Right renal cortex interstitium (tissue), 3 donors: ENCODE data around the gene GRAMD1B. TPM values are rescaled to one million over a fixed set of nuclear protein-coding genes. Genes with fewer than 3 reads are reported as not detected.

Source experiments
- DNase-seq, 3 donors: peaks; one replicate each; pipeline ENCODE4 v3.0.0-alpha.2; 2013; ENCODE audit warnings: low read depth in 3 of 3, low spot score in 2 of 3
- polyA plus RNA-seq, 3 donors: library from polyadenylated mRNA; unstranded; fragments of 120-200 nt; gene quantifications; one replicate each; pipeline ENCODE4 v1.2.1, GENCODE V29; 2013; ENCODE audit not compliant: insufficient read length in 3 of 3

GRAMD1B gene
- polyA plus RNA-seq, 3 donors: 9.7 to 12.1 (median 11.3) TPM

DNA sequence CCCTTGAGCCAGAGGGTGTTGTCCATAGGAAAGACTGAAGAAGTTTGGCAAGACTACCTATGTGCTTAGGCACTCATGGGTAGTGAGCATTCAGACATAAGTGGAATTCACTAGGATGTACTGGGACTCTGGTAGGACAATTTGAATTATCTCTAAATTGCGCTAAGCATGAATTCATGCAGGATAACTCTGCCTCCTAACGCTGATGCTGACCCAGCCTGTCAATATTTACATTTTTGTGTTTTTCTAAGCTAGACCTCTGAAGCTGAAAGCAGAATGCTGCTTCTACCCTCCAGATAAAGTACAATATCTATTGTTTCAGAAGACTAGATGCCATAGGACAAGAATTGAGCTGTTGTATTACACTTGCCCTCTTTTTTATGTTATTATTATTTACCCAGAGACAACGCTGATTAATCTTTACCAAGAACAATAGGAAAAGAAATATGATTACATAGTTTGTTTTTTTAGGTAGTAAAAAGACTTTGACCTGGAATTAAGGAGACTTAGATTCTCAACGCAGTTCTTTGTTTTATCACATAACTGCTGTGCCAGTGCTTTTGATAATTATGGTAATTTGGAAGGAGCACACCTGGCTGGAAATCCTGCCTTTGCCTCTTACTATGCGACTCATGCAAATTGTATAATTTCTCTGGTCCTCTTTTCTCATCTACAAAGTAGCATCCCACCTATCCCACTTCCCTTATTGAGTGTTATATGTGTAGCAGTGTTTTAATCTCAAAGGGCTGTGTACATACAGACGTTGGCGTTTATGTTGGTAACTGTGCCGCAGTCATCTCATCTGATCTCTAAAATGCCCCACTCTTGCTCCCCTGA, 21.2 kb upstream of the GRAMD1B start:
- no peak for DNase-seq

DNA sequence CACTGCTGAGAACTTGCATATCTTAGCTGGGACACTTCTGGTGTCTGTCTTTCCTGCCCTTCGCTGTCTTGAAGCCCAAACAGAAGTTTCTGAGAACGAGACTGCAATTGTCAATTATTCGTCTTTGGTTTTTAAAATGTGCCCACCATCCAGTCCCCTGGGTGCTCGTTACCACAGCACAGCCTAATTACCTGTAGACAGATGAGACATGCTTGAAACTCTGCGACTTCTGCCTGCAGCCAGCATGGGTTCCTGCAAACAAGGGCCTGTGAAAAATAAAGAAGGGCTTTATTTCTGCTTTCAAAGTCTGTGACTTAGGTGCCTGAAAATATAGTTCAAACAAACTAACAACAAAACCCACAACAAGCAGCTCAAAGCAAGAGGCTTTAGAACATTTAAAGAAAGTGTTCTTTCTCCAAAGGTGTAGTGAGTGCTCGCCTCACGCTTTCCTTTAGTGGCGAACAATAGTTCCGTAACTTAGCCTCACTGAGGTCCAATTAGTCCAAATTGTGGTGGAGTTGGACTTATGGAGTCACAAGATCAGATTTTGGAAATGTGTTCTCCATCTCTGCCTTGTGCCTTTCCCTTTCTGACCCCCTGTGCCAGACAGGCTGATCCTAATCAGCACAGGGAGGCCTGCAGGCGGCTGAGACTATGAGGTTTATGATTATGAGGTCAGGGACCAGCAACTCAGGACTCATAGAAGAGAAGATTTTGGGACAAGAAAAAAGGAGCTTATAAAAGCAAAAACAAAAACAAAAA, 20.4 kb upstream of the GRAMD1B start:
- no peak for DNase-seq

DNA sequence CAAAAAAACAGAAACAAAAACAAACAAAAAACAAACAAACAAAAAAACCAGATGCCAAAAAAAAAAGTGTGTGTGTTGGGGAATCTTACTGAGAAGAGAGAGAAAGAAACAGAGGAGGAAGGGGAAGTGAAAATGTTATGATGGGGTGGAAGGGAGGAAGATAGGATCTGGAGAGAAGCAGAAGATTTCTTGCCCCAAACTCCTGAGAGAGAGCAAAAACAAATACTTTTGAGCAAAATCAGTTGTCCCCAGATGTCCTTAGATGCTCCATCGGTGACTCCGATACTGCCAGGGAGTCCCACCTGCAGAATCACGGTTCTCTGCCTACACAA, 19.9 kb upstream of the GRAMD1B start:
- DNase-seq: no peak

DNA sequence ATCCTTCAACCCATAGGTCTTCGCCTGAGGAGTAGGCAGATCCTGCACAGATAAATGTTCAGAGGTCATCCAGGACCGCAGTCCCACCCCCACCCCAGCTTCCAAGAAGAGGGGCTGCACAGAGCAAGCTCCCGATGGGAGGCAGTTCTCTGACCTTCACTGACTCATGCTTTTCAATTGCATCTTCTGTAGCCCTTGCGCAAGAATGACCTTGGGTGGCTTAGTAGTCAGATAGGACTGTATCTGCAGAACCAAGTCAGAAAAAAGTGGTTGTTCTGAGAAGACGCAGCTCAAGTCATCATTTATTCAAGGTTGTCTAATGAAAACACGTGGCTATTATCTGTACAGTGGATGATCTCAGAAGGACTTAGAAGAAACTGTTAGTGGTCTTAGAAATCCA, 16.4 kb upstream of the GRAMD1B start:
- no peak for DNase-seq

DNA sequence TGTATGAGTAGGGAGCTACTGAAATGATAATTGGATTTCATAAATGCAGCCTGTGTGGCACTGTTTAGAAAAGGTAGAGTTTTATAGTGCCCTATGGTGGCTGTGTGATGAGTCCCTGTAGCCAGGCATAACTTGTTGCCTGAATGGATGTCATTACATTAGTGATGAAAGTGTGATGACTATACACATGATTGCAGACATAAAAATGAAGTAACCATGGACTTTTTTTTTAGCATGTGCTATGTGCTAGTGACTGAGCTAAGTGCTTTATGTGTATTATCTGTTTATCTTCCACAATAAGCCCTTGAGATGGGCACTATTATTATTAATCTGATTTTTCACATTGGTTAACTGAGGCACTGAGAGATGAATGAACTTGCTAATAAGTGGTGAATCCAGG, 13.5 kb upstream of the GRAMD1B start:
- DNase-seq: no peak

DNA sequence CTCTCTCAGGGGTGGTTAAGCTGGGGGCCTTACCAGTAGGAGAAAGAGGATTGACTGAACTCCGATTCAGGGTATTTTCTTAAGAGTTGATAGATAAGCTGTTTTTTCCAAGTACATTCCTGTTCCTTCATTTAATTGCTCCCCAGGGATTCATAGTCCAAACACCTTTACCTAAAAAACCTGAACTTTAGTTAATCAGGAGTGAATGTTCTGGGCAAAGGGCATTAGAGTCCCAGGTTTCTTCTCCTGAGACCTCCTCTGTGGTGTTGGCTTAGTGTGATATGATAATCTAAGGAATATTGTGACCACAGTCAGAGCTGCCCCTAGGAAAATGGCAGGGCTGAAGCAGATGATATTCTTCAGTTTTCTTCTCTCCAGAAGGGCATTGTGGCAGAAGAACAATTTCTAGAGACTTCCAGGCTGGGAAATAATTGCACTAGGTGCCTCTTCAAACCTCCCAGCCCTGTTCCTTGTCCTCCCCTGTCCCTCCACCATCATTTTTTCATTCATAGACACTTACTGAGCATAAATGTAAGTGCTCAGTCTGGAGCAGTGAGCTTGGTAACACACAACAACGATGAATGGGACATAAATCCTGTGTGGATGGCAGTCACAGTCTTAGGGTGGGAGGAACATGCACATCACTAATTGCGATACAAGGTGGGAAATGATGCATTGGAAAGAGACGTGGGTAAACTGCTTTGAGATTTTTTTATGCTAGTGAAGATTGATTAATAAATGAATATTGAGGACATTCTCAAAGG, 11.5 kb upstream of the GRAMD1B start:
- no peak for DNase-seq

DNA sequence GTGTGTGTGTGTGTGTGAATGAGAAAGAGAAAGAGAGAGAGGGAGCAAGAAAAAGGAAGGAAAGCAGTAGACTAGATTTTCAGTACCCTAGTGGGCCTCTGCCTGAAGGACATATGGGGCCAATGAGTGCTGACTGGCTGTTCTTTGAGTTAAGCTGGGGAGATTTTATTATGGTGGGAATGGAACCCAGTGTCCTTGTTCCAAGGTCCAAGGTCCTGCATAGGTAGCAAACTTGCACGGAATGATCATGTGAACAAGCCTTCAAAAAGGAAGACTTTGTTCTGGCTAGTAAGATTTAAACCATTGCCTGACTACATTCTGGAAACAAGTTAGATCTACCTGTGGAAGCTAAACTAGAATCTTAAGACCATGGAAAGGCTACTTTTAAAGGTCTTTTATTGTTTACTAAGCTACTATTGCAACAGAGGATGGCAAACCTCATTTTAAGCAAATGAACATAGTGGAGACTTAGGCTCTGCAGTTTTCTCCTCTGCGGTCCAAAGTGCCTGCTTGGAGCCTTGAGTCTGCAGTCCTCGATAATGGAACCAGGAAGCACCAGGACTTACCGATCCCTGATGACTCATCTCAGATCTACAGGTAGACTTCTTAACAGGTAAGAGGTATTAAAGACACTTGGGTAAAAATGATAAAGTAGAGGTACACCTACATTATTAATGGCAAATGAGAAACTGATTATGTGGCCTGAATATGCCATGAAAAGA, 10.2 kb upstream of the GRAMD1B start:
- no peak for DNase-seq

DNA sequence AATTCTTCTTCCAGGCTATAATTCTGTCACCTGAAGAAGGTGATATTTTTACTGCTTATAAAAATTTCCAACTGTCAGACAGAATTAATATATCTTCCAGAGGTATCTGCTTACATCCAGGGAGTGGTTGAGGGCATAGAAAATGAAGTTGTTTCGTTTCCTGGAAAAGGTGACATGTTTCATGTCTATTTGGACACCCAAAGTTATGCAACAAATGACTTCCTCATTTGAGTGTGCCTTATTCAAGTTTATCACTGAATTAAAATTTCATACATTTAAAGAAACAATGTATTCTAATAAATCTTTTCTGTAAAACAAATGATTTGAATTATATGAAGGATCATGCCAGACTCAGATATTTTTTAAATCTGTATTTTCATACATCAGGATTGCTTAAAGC, 8.5 kb upstream of the GRAMD1B start:
- no peak for DNase-seq

DNA sequence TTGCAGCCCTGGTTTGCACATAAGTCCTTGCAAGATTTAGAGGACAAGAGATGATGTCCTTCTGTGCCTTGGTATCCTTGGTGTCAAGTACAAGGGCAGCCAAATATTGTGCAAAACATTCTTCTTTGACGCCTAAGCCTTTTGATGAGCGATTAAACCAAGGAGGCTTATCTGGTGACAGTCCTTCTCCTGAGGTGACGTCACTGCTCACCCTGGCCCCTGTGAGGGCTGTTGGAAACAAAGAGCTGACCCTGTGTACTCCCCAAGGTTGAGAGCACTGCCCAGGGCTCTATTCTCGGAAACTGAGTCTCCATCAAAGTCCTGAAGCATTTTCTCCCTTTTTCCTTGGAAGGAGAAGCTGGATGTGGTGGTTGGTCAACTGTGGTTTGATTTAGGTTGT, 4.7 kb upstream of the GRAMD1B start:
- no peak for DNase-seq

DNA sequence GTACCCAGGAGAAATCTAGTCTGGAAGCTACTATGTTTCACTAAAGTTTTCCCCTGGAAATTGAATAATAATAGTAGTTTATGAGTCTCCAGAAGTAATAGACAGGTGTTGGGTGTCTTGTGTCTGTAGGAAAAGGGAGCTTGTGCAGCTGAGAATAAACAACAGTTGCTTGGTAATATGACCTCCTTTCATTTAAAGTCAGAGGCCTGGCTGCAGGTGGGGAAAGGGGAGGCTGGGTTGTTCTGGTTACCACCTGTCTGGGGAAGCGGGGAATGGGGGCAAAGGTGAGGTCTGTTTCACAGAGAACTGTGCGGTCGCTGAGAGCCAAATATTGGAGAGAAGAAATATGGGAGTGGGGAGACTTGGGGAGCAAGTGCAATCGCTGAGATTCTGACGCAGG, 3.3 kb upstream of the GRAMD1B start:
- DNase-seq: no peak

DNA sequence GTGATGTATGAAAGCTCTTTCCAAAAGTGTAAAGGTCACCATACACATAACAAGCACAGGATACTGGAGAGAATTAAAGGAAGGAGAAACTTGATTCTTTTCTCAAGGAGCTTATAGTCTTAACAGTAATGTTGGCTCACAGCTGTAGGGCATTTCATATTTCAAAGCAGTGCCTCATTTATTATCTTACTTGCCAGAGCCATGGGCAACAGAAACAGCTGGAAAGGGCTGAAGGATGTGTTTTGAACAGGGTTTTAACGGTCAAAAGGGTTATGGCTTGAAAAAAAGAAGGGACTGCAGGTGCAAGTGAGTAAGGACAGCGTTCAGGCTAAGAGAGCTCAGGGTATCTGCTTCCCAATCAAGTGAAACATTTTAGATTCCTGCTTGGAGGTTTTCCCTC, 2.7 kb upstream of the GRAMD1B start:
- no peak for DNase-seq

DNA sequence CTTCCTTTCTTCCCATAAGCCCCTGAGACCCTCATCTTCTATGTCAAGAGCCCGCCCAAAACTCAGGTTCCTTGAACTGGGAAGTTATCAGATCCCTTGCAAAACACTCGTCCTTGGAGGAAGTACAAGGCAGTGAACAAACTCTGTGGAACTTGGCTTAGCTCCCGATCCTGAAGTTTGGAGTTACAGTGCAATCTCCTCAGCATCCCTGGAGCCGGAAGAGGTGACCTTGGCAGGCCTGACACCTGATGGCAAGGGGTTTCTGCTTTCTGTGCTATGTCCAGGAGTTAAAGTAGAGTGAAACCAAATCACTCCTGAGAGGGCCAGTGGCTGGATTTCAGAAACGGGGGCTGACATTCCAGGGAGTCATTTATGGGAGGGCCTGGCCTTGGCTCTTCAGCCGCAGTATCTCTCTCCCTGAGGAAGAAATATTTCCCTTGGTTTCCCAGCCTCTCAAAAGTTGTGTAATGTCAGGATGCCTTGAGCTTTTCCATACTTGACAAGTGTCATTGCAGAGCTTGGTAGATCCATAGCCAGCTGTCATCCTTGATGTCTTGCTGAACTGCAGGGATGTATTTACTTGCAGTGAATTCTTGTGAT, 1.9 kb upstream of the GRAMD1B start:
- no peak for DNase-seq

DNA sequence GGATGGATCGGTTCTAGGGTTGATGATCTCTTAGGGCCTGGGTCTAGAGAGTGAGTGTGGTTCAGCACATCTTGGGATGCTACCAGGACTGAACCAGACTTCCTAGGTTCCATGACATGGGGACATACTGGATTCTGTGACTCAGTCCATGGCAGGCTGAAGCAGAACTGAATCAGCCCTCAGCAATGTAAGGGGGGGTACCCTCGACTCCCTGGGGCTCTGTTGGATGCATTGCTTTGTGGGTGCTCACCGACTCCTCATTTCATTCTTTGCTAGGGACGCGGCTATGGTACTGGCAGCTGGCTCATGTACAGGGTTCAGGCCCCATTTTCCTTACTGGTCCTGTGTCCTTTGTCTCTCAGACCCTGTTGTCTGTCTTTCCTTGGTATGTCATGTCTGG, 733 bp upstream of the GRAMD1B start:
- DNase-seq: no peak

DNA sequence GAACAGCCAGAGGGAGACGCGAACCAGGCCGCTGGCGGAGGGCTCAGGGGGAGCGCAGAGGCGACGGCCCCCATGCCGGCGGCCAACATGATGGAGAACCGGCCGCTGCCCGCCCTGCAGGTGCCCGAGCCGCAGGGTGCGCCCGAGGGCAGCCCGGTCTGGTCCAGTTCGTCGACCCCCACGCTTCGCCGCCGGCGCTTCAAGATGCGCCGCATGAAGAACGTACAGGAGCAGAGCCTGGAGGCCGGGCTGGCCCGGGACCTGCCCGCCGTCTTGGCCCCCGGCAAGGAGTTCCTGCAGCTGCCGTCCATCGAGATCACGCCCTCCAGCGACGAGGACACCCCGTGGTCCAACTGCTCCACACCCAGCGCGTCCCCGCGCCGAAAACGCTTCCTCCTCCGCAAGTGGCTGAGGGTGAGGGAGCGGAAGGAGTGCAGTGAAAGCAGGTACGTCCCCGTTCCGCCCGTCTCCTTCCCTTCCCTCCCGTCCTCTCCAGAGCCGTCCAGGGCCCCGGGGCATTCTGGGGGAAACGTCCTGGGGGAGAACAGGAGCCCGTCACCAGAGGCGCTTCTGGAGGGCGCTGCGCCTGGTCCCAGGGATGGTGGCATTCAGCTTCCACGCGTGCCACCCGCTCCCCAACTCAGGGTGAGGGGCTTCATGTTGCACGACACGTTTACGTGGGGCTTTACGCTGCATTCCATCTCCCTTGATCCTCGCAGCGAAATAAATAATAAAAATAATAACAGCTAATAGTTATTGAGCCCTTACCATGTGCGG, 840 bp downstream of the GRAMD1B start:
- peak in 1 of 3 donors; percentile 41 for DNase-seq

DNA sequence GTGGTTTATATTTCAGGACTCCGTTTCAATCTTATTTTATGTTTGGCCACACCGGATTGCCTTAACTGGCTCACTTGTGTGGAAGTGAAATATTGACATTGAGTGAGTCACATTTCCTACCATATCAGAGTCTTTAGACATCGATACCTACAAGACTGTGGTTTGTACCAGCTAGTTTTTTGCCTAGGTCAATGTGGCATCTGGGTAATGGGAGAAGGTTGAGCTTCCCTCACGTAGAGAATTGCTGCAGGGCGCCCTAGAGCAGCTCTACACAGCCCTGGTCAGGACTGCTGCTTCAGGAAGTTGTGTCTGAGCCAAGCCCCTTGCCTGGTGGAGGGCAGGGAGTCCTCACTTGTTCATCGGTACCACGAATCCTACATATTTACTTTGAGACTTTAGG, 1.6 kb downstream of the GRAMD1B start:
- no peak for DNase-seq

DNA sequence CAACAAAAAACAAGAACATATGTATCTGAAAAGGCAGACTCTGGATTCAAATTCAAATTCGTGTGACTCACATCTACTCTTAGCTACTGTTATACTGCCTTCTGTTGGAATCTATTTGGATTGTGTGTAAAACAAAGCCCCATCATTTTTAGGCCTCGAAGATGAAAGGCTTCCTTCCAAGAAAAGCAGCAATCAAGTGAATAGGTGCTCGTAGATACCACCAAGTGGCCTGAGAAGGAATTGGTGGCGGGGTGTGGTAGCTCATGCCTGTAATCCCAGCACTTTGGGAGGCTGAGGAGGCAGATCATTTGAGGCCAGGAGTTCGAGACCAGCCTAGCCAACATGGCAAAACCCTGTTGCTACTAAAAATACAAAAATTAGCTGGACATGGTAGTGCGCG, 4.2 kb downstream of the GRAMD1B start:
- no peak for DNase-seq

DNA sequence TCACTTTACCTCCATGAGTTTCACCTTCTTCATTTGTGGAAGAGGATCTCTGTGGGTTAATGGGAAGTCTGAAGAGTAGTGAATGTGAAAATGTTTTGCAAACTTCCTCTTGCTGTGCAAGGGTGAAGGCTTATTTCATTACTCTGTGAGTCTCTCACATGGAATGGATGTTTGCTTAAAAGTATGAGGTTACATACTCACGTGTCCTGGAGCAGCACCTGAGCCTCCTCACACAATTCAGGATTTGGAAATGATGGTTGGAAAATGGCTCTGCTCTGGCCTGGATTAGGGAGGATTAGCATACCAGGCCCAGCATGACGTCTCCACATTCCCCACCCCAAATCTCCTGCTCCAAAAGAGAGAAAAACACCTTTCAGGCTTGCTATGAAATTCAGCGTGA, 4.8 kb downstream of the GRAMD1B start:
- no peak for DNase-seq

DNA sequence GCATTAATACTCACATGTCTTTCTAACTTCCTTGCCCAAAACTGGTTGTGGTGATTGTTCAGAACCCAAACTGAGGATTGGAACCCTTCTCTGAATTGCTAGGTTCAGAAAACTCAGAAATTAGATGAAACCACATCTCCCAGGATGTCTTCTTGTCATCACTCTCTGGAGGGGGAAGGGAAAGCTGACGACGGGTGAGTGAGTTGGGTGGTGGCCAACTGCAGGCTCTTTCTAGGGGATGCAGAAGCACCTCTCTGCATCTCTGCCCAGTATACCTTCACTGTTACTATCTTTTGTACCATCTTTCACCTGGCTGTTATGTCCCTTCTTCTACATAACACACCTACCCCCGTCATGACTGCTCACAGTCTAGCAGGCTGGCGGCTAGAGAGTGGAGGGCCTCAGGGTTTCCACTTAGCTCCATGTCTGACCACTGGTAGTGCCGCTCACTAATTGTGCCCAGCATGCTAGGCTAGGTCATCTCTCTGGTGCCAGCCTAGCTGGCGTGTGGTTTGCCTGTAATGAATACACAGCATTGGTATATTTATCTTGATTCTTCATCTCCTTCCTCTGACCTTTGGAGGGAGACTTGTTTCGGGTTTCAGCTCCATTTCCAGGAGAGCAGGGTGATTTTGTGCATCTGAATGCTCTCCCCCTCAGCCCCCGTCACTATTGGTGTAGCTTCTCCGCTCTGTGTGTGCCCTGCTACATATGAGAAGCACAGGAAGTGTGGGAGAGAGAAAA, 7.3 kb downstream of the GRAMD1B start:
- no peak for DNase-seq

DNA sequence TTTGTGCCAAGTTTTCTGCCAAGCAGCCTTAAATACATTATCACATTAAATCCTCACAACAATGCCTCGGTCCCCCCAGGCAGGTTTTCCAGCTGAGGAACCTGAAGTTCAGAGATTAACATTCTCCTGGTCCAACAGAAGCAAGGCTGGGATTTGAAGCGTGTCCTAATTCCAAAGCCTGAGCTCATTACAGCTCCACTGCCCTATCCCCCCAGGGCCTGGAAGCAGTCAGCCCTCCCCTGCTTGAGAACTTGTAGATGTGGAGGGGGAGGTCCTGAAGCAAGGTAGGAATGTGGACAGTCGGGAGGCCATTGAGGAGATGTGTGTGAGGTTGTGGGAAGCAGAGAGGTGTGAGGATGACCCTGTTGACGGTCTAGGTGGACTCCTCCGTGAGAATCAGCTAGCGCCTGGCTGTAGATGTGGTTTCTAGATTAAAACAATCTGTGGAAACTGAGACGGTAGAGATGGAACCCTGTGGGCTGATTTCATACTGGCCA, 8.1 kb downstream of the GRAMD1B start:
- DNase-seq: peak in 2 of 3 donors; percentile 51 to 63
